ENCODE measurements around the gene SMOC1.

DNA sequence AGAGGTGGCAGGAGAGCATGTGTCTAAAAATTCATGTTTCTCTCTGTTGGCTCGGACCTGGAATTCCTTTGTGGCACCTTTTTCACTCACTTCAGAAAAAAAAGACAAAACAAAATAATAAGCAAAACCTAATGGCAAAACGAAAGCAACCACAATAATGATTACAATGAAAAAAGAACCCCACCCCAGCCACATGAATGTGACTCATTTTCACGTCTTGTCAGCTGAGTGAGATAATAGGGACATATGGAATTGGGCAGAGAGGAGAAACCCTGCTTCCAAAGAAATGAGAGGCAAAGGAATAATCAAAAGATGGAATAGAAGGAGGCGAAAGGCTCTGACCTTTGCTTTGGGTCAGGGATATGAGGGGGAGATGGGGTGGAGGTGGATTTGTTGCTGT lies 166.1 kb downstream of the SMOC1 start:
- no peak for TF ChIP-seq RBBP5 (IDR thresholded peaks at IDR 0.05; ENCODE audit: borderline replicate concordance, low read depth, low read length)
- TF ChIP-seq, protein P1, sequence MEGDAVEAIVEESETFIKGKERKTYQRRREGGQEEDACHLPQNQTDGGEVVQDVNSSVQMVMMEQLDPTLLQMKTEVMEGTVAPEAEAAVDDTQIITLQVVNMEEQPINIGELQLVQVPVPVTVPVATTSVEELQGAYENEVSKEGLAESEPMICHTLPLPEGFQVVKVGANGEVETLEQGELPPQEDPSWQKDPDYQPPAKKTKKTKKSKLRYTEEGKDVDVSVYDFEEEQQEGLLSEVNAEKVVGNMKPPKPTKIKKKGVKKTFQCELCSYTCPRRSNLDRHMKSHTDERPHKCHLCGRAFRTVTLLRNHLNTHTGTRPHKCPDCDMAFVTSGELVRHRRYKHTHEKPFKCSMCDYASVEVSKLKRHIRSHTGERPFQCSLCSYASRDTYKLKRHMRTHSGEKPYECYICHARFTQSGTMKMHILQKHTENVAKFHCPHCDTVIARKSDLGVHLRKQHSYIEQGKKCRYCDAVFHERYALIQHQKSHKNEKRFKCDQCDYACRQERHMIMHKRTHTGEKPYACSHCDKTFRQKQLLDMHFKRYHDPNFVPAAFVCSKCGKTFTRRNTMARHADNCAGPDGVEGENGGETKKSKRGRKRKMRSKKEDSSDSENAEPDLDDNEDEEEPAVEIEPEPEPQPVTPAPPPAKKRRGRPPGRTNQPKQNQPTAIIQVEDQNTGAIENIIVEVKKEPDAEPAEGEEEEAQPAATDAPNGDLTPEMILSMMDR (IDR thresholded peaks at IDR 0.05; ENCODE audit: control extremely low read depth in 1 of 3, insufficient read depth in 1 of 3, low read depth in 1 of 3, low read length in 3 of 3), result no peak
- TF ChIP-seq ATF2 (IDR thresholded peaks at IDR 0.05; ENCODE audit: low read length), result no peak
- no peak for TF ChIP-seq POLR2AphosphoS5 (IDR thresholded peaks at IDR 0.05; ENCODE audit: low read depth, low read length)
- no peak for TF ChIP-seq POLR2A (IDR thresholded peaks at IDR 0.05; ENCODE audit: control extremely low read depth in 1 of 2, low read depth in 2 of 2, low read length in 2 of 2)
- TF ChIP-seq YY1 (IDR thresholded peaks at IDR 0.05; ENCODE audit: low read depth, low read length), result no peak
- no peak for TF ChIP-seq SIX5 (IDR thresholded peaks at IDR 0.05; ENCODE audit: low read depth, low read length)
- TF ChIP-seq CEBPB (IDR thresholded peaks at IDR 0.05; ENCODE audit: low read depth, low read length), result no peak
- TF ChIP-seq GABPA (IDR thresholded peaks at IDR 0.05; ENCODE audit: borderline replicate concordance, insufficient read depth, low read length), result no peak
- TF ChIP-seq TCF12 (IDR thresholded peaks at IDR 0.05; ENCODE audit: low read depth, low read length), result no peak

Data from H1 (cell line).